ENCODE data around the gene YLPM1. TPM values are rescaled to one million over a fixed set of nuclear protein-coding genes. Genes with fewer than 3 reads are reported as not detected.

The YLPM1 gene
- total RNA-seq, 1 donor from 2014 or later: 22.5 TPM

DNA sequence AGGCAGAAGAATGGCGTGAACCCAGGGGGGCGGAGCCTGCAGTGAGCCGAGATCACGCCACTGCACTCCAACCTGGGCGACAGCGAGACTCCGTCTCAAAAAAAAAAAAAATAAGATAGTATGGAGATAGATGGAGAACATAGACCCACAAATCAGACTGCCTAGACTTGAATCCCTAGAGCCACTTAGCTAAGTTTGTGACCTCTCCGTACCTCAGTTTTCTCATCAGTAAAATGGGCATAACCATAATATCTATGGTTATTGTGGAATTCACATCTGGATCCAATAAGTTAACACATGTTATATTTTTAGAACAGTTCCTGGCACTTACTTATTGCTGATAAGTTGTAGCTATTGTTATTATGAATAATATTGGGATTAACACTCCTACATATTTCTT lies 105.6 kb downstream of the YLPM1 start:
- no peak for DNase-seq (ENCODE audit: low read depth, low spot score)

- no peak for DNase-seq (ENCODE audit: low read depth, low spot score)
These were observed 108.7 kb downstream of the YLPM1 start for GRCh38 chr14:74871819-74872218.

GRCh38 chr14:74875204-74875603 lies 112.1 kb downstream of the YLPM1 start:
- no peak for DNase-seq (ENCODE audit: low read depth, low spot score)

DNA sequence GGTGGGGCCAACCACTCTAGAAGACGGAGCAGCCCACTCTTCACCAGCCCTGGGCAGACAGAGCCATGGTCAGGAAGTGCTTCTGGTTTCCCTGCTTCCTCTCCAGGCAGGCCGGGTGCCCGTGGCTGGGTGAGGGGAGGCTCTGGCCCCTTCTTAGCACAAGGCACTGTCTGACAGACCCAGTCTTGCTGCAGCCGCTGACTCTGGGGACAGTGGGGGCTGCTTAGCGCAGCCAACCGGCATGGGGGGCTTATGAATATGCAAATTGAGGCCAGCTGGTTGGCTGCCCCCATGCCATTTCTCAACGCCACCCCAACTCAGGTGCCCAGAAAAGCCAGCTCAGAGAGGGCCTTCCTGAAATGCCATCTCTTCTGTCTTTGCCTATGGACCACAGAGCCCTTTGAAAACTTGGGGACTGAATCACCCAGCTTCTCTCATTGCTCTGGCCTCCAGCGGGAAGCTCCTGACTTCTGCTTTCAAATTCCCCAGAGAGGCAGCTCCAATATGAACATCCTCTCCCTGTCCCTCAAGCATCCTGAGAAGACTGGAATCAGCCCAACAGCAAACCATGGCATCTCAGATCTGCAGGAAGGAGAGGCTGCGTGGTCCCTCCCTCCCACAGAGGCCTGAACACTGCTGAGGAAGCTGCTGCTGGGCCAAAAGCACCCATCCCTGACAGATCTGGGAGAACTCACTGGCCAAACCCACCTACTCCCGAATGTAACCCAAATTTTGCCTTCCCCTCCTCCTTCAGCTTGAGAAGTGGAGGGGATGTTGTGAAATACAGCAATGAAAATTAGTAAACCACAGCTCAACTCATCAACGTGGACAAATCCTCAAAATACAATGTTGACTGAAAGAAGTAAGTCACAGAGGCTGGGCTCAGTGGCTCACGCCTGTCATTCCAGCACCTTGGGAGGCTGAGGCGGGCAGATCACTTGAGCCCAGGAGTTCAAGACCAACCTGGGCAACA lies 113.1 kb downstream of the YLPM1 start, which contains the start of gene PROX2:
Gene PROX2, minus strand, starts transcription at position 205 of the 973 bp plus-strand sequence. CDS start 12,311 bp downstream, outside the sequence.
- DNase-seq (ENCODE audit: low read depth, low spot score): no peak

DNA sequence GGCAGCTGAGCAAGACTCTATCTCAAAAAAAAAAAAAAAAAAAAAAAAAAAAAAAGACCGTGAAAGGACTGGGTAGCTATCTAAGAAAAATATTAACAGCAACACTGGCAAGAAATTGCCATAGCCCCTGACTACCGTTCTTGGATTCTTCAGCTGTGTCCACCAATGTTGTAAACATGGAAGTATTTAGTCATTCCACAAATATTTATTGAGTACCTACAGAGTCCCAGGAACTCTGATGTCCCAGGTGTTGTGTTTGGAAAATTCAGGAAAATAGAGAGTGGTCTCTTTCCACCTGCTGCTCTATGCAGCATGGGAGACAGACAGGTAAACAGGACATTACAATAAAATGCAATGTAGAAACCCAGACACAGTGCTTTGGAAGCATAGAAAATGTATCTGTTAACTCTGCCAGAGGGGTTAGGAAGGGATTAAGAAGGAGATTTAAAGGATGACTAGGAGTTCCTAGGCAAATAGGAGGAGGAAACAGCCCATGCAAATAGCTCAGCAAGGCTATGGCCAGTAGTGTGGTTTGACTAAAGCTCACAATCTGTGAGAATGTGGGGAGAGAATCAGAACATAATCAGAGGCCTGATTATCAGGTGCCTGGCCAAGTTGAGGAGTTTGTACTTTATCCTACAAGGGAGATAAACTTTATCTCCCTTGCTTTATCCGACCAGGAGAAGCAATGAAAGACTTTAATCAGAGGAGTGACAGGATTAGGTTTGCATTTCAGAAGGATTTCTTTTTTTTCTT lies 116.5 kb downstream of the YLPM1 start:
- DNase-seq (ENCODE audit: low read depth, low spot score): no peak

DNA sequence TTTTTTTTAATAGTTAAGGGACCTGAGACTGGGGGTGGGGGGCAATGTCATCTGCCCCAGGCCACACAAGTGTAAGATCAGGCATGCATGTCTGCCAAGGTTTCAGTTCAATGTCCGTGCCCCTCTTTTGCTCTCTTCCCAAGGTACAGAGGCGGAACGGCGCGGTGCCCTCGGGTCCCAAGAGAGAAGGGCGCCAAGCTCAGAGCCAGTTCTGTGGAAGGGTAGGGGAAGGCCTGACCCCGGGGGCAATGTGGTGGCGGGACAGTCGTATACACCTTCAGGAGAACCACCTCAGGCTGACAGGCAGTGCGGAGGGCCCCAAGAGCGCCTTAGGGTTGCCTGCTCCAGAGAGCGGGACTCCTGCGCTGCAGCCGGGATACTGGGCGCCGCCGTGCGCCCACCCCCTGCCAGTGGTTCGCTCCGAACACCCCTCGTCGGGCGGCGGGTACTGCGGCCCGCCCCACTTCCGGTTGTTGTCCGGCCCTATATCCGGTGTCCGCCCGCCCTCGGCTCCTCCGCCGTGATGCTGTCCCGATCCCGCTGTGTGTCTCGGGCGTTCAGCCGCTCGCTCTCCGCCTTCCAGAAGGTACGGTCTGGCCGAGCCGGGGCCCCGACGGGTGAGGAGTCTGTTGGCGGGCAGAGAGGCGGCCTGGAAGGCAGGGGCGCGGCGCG lies 118.5 kb downstream of the YLPM1 start, which contains the start of gene DLST:
Gene DLST, plus strand, starts transcription at position 486 of the 672 bp plus-strand sequence. Its CDS starts 38 bp downstream, at position 524.
- DNase-seq (ENCODE audit: low read depth, low spot score): peak; percentile 53

DNA sequence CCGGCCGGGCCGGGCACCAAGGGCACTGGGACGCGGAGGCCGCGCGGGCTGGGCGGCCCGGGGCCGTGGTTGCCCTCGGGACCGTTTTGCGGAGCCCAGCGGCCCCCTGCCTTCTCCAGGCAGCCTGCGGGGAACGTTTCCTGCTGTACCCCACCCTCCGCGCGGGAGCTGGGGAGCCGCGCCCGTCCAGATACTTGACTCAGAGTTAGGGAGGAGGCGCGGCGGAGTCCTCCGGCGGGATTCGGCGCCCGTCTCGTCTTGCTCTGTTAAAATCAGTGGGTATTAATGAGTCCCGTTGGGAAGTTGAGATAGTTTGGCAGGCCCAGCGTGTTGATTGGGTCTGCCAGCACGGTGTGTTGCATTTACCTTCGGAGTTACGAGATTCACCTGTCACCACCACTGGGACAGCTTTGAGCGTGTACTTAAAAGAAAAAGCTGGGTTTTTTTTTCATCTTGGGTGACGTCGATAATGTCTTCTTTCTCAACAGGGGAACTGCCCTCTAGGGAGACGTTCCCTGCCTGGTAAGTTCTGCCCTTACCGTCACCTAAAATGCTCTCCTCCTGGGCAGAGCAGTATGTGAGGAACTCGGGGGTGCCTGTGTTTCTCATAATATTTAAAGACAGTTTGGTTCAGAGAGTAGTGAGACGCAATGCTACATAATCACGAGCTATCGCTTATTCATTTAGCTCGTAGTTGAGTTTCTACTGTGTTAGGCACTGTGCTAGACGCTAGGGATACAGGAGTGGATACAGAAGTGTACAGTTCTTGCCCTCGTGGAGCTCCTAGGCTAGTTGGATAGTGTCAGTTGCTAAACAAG lies 119.2 kb downstream of the YLPM1 start:
- no peak for DNase-seq (ENCODE audit: low read depth, low spot score)

Other genes starting within 250 kb of the YLPM1 start
- 122 and 232 TPM in 2 replicates for gene LTBP2, start 151.1 kb upstream of the YLPM1 start, total RNA-seq
- 32.2 and 34.4 TPM in 2 replicates for gene AREL1, start 50.2 kb upstream of the YLPM1 start, total RNA-seq
- gene FCF1, start 50.2 kb upstream of the YLPM1 start, total RNA-seq: 32.0 and 54.1 TPM in 2 replicates
- not detected in 2 replicates for gene PROX2, start 112.8 kb downstream of the YLPM1 start, total RNA-seq
- 66.0 and 75.3 TPM in 2 replicates for gene DLST, start 118.6 kb downstream of the YLPM1 start, total RNA-seq
- gene RPS6KL1, start 159.9 kb downstream of the YLPM1 start, total RNA-seq: 11.5 and 14.8 TPM in 2 replicates
- 209 and 564 TPM in 2 replicates for gene PGF, start 192.3 kb downstream of the YLPM1 start, total RNA-seq
- 209 and 305 TPM in 2 replicates for gene EIF2B2, start 239.6 kb downstream of the YLPM1 start, total RNA-seq

All from pulmonary artery endothelial cell (primary cell).